ENCODE data around the gene CRTC1.

Gene CRTC1

GRCh38 chr19:18653853-18654252, 29.6 kb upstream of the CRTC1 start:
- Histone ChIP-seq H3K9me3 (ENCODE audit: control insufficient read depth, low read length) (no peaks in the 10 kb centered on the region), H3K27me3 (ENCODE audit: control insufficient read depth, insufficient read depth, low read length) (no peaks in the 10 kb centered on the region), H2AFZ (no peak overlapping the region), H3K9ac (no peak overlapping the region), H3K4me1 (no peaks in the 10 kb centered on the region), H3K79me2 (peaks cover 37% of the 10 kb centered on the region), H3K36me3 (ENCODE audit: control insufficient read depth, insufficient read depth, low read length) (no peaks in the 10 kb centered on the region), H3K27ac (no peak overlapping the region), H3K4me2 (ENCODE audit: low read length) (no peak overlapping the region), H3K4me3 (ENCODE audit: low read depth, low read length) (no peak overlapping the region)
- no peak for TF ChIP-seq CTCF (IDR thresholded peaks at IDR 0.05)

GRCh38 chr19:18654469-18654868, 29.0 kb upstream of the CRTC1 start:
- H3K9me3 ChIP-seq (ENCODE audit: control insufficient read depth, low read length), result no peaks in the 10 kb centered on the region
- H3K79me2 ChIP-seq, result peaks cover 37% of the 10 kb centered on the region
- H3K9ac ChIP-seq, result no peak overlapping the region
- no peaks in the 10 kb centered on the region for H3K27me3 ChIP-seq (ENCODE audit: control insufficient read depth, insufficient read depth, low read length)
- no peaks in the 10 kb centered on the region for H3K4me1 ChIP-seq
- H3K4me3 ChIP-seq (ENCODE audit: low read depth, low read length), result no peak overlapping the region
- no peak overlapping the region for H3K4me2 ChIP-seq (ENCODE audit: low read length)
- no peak for TF ChIP-seq CTCF (IDR thresholded peaks at IDR 0.05)
- H3K36me3 ChIP-seq (ENCODE audit: control insufficient read depth, insufficient read depth, low read length), result no peaks in the 10 kb centered on the region
- no peak overlapping the region for H3K27ac ChIP-seq
- H2AFZ ChIP-seq, result no peak overlapping the region

- H3K27ac ChIP-seq, result no peak overlapping the region
- H3K4me2 ChIP-seq (ENCODE audit: low read length), result no peak overlapping the region
- no peak overlapping the region for H3K9ac ChIP-seq
- TF ChIP-seq CTCF (IDR thresholded peaks at IDR 0.05), result no peak
- no peak overlapping the region for H3K4me3 ChIP-seq (ENCODE audit: low read depth, low read length)
- no peaks in the 10 kb centered on the region for H3K9me3 ChIP-seq (ENCODE audit: control insufficient read depth, low read length)
- no peaks in the 10 kb centered on the region for H3K36me3 ChIP-seq (ENCODE audit: control insufficient read depth, insufficient read depth, low read length)
- H2AFZ ChIP-seq, result no peak overlapping the region
- H3K27me3 ChIP-seq (ENCODE audit: control insufficient read depth, insufficient read depth, low read length), result no peaks in the 10 kb centered on the region
- H3K4me1 ChIP-seq, result no peaks in the 10 kb centered on the region
- H3K79me2 ChIP-seq, result peaks cover 37% of the 10 kb centered on the region
These were observed 28.2 kb upstream of the CRTC1 start for GRCh38 chr19:18655173-18655844.

- H3K27me3 ChIP-seq (ENCODE audit: control insufficient read depth, insufficient read depth, low read length), result no peaks in the 10 kb centered on the region
- H3K9me3 ChIP-seq (ENCODE audit: control insufficient read depth, low read length), result no peaks in the 10 kb centered on the region
- H3K4me2 ChIP-seq (ENCODE audit: low read length), result no peak overlapping the region
- no peak overlapping the region for H3K4me3 ChIP-seq (ENCODE audit: low read depth, low read length)
- no peak overlapping the region for H3K27ac ChIP-seq
- no peaks in the 10 kb centered on the region for H3K4me1 ChIP-seq
- no peak for TF ChIP-seq CTCF (IDR thresholded peaks at IDR 0.05)
- H2AFZ ChIP-seq, result no peak overlapping the region
- H3K9ac ChIP-seq, result no peak overlapping the region
- H3K36me3 ChIP-seq (ENCODE audit: control insufficient read depth, insufficient read depth, low read length), result no peaks in the 10 kb centered on the region
- H3K79me2 ChIP-seq, result peaks cover 37% of the 10 kb centered on the region
These were observed 27.0 kb upstream of the CRTC1 start for GRCh38 chr19:18656337-18657086.
